H1 (cell line): ENCODE data around the gene CDH15. TPM values are rescaled to one million over a fixed set of nuclear protein-coding genes. Genes with fewer than 3 reads are reported as not detected.

Experiments used
- CTCF ChIA-PET: fragments of 300-600 bp; sonication (Branson Sonifier 250); formaldehyde crosslinking; loops from one replicate; lab custom pipeline; 2021; ENCODE audit not compliant: partially characterized antibody; lab: Charles Lee
- POLR2A ChIA-PET: fragments of 300-600 bp; sonication (Branson Sonifier 250); formaldehyde crosslinking; loops from one replicate; lab custom pipeline; 2021; ENCODE audit warnings: inconsistent platforms; ENCODE audit not compliant: partially characterized antibody; lab: Charles Lee
- DNase-seq, 2 experiments: peaks; one replicate each; pipeline versions ENCODE4 v3.0.0 to v3.0.0-alpha.2; 2010 to 2022; ENCODE audit warnings: low spot score in 2 of 2, low read depth in 1 of 2, mixed read lengths in 1 of 2
- FAIRE-seq: peaks from 2 replicates; lab custom pipeline; 2011; peaks lifted over from hg19 to GRCh38; lab: Jason Lieb, UNC
- H2AFZ ChIP-seq: 2 replicates; pipeline ENCODE4 v1.8.1; 2012; ENCODE audit warnings: low read length, inconsistent platforms
- H2AK5ac ChIP-seq: 2 replicates; pipeline ENCODE4 v1.6.1; 2013; ENCODE audit warnings: low read depth, low read length
- H2BK120ac ChIP-seq: replicated peaks from 2 replicates; pipeline ENCODE3; 2013; ENCODE audit warnings: low read depth, low read length, inconsistent platforms
- H2BK12ac ChIP-seq: 2 replicates; pipeline ENCODE4 v1.6.1; 2013; ENCODE audit warnings: low read depth, low read length
- H2BK15ac ChIP-seq: 2 replicates; pipeline ENCODE4 v1.6.1; 2013; ENCODE audit warnings: low read length
- H2BK20ac ChIP-seq: 2 replicates; pipeline ENCODE4 v1.6.1; 2013; ENCODE audit warnings: low read length
- H2BK5ac ChIP-seq: 2 replicates; pipeline ENCODE4 v1.6.1; 2013; ENCODE audit warnings: low read depth, low read length
- H3K14ac ChIP-seq: 2 replicates; pipeline ENCODE4 v1.6.1; 2013; ENCODE audit warnings: inconsistent platforms; ENCODE audit not compliant: insufficient read length
- H3K18ac ChIP-seq: 2 replicates; pipeline ENCODE4 v1.6.1; 2013; ENCODE audit warnings: low read length; ENCODE audit errors: extremely low read depth
- H3K23ac ChIP-seq: 2 replicates; pipeline ENCODE4 v1.6.1; 2013; ENCODE audit warnings: inconsistent platforms; ENCODE audit not compliant: insufficient read length
- H3K23me2 ChIP-seq: 2 replicates; pipeline ENCODE4 v1.6.1; 2013; ENCODE audit warnings: low read depth, low read length
- H3K27ac ChIP-seq: 2 replicates; pipeline ENCODE4 v1.6.1; 2011; ENCODE audit warnings: low read depth, low read length, inconsistent platforms
- H3K27me3 ChIP-seq, 4 experiments: replicated peaks in 1 of 4; 1 replicate in 1 of 4; 2 replicates in 3 of 4; pipeline versions ENCODE4 v1.6.1 to v1.8.1; 2011 to 2013; ENCODE audit warnings: low read length in 3 of 4, mild to moderate bottlenecking in 3 of 4, inconsistent platforms in 2 of 4, mixed read lengths in 2 of 4, moderate library complexity in 1 of 4; ENCODE audit not compliant: control insufficient read depth in 3 of 4, insufficient read depth in 3 of 4; ENCODE audit errors: extremely low read depth in 1 of 4
- H3K36me3 ChIP-seq, 4 experiments: 2 replicates each; pipeline versions ENCODE4 v1.6.1 to v1.8.1; 2011 to 2013; ENCODE audit warnings: mild to moderate bottlenecking in 4 of 4, low read length in 3 of 4, moderate library complexity in 2 of 4, control low read depth in 1 of 4, inconsistent platforms in 1 of 4; ENCODE audit not compliant: insufficient read depth in 4 of 4, control insufficient read depth in 2 of 4
- H3K4ac ChIP-seq: replicated peaks from 2 replicates; pipeline ENCODE3; 2013; ENCODE audit warnings: low read length, low read depth, mixed read lengths, inconsistent platforms; ENCODE audit not compliant: insufficient read length
- H3K4me1 ChIP-seq, 4 experiments: replicated peaks in 1 of 4; 1 replicate in 1 of 4; 2 replicates in 3 of 4; pipeline versions ENCODE4 v1.6.1 to v1.8.1; 2011 to 2013; ENCODE audit warnings: low read length in 3 of 4, inconsistent platforms in 2 of 4, mixed read lengths in 1 of 4; ENCODE audit not compliant: insufficient read depth in 4 of 4, control insufficient read depth in 3 of 4
- H3K4me2 ChIP-seq, 2 experiments: 2 replicates each; pipeline versions ENCODE4 v1.6.1 to v1.8.1; 2011 to 2013; ENCODE audit warnings: low read depth in 2 of 2, low read length in 2 of 2, control low read depth in 1 of 2, inconsistent platforms in 1 of 2, mild to moderate bottlenecking in 1 of 2; ENCODE audit not compliant: insufficient read depth in 1 of 2
- H3K4me3 ChIP-seq, 4 experiments: fragments of 200-600, 300-600 bp in 1 of 4; sonication (generic), shearing (Covaris generic), sonication (Bioruptor Twin) in 1 of 4; 2 replicates each; pipeline versions ENCODE4 v1.5.1 to v1.8.1; 2011 to 2016; ENCODE audit warnings: low read length in 4 of 4, low read depth in 3 of 4, control low read depth in 2 of 4, inconsistent platforms in 2 of 4, mild to moderate bottlenecking in 2 of 4, mixed read lengths in 1 of 4, moderate library complexity in 1 of 4; ENCODE audit not compliant: insufficient read depth in 2 of 4; ENCODE audit errors: extremely low read depth in 1 of 4
- H3K56ac ChIP-seq: replicated peaks from 2 replicates; pipeline ENCODE3; 2013; ENCODE audit warnings: low read depth, mild to moderate bottlenecking, mixed read lengths, low read length, inconsistent platforms; ENCODE audit not compliant: insufficient read length
- H3K79me1 ChIP-seq: 2 replicates; pipeline ENCODE4 v1.6.1; 2013; ENCODE audit warnings: low read depth, low read length, control low read depth
- H3K79me2 ChIP-seq, 2 experiments: 2 replicates each; pipeline versions ENCODE4 v1.6.1 to v1.8.1; 2012 to 2013; ENCODE audit warnings: low read length in 2 of 2, mild to moderate bottlenecking in 2 of 2, inconsistent platforms in 1 of 2; ENCODE audit not compliant: insufficient read depth in 2 of 2, control insufficient read depth in 1 of 2
- H3K9ac ChIP-seq, 4 experiments: replicated peaks in 1 of 4; 1 replicate in 1 of 4; 2 replicates in 3 of 4; pipeline versions ENCODE4 v1.6.1 to v1.8.1; 2011 to 2013; ENCODE audit warnings: low read depth in 3 of 4, low read length in 3 of 4, control low read depth in 2 of 4, mild to moderate bottlenecking in 2 of 4, moderate library complexity in 2 of 4, inconsistent platforms in 1 of 4; ENCODE audit errors: extremely low read depth in 1 of 4
- H3K9me3 ChIP-seq, 2 experiments: 2 replicates each; pipeline versions ENCODE4 v1.6.1 to v1.8.1; 2012 to 2013; ENCODE audit warnings: mild to moderate bottlenecking in 2 of 2, moderate library complexity in 2 of 2, control low read depth in 1 of 2, inconsistent platforms in 1 of 2, low read depth in 1 of 2, low read length in 1 of 2, mixed read lengths in 1 of 2; ENCODE audit not compliant: insufficient read depth in 2 of 2
- H4K20me1 ChIP-seq, 2 experiments: replicated peaks in 1 of 2; 2 replicates each; pipeline versions ENCODE3 to v1.8.1; 2011 to 2013; ENCODE audit warnings: inconsistent platforms in 2 of 2, low read length in 2 of 2, mild to moderate bottlenecking in 1 of 2; ENCODE audit not compliant: insufficient read depth in 2 of 2, control insufficient read depth in 1 of 2
- H4K5ac ChIP-seq: 2 replicates; pipeline ENCODE4 v1.6.1; 2013; ENCODE audit warnings: low read length, low read depth, mixed read lengths, inconsistent platforms; ENCODE audit not compliant: insufficient read length
- H4K8ac ChIP-seq: 2 replicates; pipeline ENCODE4 v1.8.0; 2013; ENCODE audit warnings: mild to moderate bottlenecking, moderate library complexity, low read length, inconsistent platforms; ENCODE audit not compliant: insufficient read depth; ENCODE audit errors: extremely low read depth
- H4K91ac ChIP-seq: replicated peaks from 2 replicates; pipeline ENCODE3; 2013; ENCODE audit warnings: low read length, mixed read lengths, inconsistent platforms; ENCODE audit not compliant: insufficient read length
- BRCA1 ChIP-seq: IDR thresholded peaks from 2 replicates; pipeline ENCODE4 v1.6.1; 2012; ENCODE audit warnings: low read depth, low read length, improper control_type of control experiment
- EZH2 ChIP-seq: fragments of 200-600 bp; sonication (generic); IDR thresholded peaks from 2 replicates; pipeline ENCODE4 v1.7.1; 2012; ENCODE audit warnings: low read depth, mild to moderate bottlenecking, moderate library complexity, low read length, inconsistent platforms; ENCODE audit not compliant: severe bottlenecking
- RAD21 ChIP-seq, 2 experiments: IDR thresholded peaks in 1 of 2; conservative IDR thresholded peaks in 1 of 2; 2 replicates each; pipeline ENCODE4 v1.6.1; 2011; ENCODE audit warnings: low read depth in 2 of 2, low read length in 2 of 2, improper control_type of control experiment in 1 of 2, inconsistent platforms in 1 of 2, mild to moderate bottlenecking in 1 of 2, moderate library complexity in 1 of 2
- RFX5 ChIP-seq: IDR thresholded peaks from 2 replicates; pipeline ENCODE4 v1.6.1; 2011; ENCODE audit warnings: low read depth, low read length, improper control_type of control experiment, borderline replicate concordance
- TAF1 ChIP-seq: IDR thresholded peaks from 2 replicates; pipeline ENCODE4 v1.6.1; 2011; ENCODE audit warnings: mild to moderate bottlenecking, low read depth, low read length
- ZNF274 ChIP-seq: IDR thresholded peaks from 2 replicates; pipeline ENCODE4 v1.7.0; 2012; ENCODE audit warnings: low read length, borderline replicate concordance; ENCODE audit errors: extremely low read depth
- WGBS, 2 experiments: shearing (Covaris generic) in 1 of 2; methylation state at CpG; one replicate each; pipeline versions ENCODE4 v1.1.6 to v1.1.7; 2013 to 2015; ENCODE audit warnings: low lambda C conversion rate in 2 of 2, mixed read lengths in 2 of 2, inconsistent platforms in 1 of 2, low coverage in 1 of 2, missing lambda C conversion rate in 1 of 2; ENCODE audit not compliant: insufficient replicate concordance in 2 of 2, insufficient coverage in 1 of 2, insufficient read length in 1 of 2; ENCODE audit errors: extremely low coverage in 1 of 2, missing lambda C conversion rate in 1 of 2; 5-methylcytosine and 5-hydroxymethylcytosine counted together
- polyA plus RNA-seq, 7 experiments: library from polyadenylated mRNA; depleted of rRNA in 3 of 7; stranded (reverse) in 5 of 7; unstranded in 2 of 7; fragments of >200 nt in 5 of 7; fragments of 200-250 nt in 2 of 7; gene quantifications; 1 replicate in 5 of 7; 2 replicates in 1 of 7; 4 replicates in 1 of 7; pipeline versions ENCODE4 v1.2.1 to v1.2.3, GENCODE V29; 2011 to 2013; ENCODE audit warnings: missing spikeins in 2 of 7, mixed read lengths in 2 of 7
- total RNA-seq: library from RNA; stranded (reverse); fragmentation: NEBNext Ultra II Directional; extraction: Animal tissue kit (Norgen Biotek cat#: 25700); gene quantifications from 2 replicates; pipeline ENCODE4 v1.2.1, GENCODE V29; 2021

The CDH15 gene
- total and polyA plus RNA-seq, 2 of the 8 experiments (the other 6 are each of a cell fraction or from before 2014, with no cell fraction given): 0.50 to 0.82 TPM

DNA sequence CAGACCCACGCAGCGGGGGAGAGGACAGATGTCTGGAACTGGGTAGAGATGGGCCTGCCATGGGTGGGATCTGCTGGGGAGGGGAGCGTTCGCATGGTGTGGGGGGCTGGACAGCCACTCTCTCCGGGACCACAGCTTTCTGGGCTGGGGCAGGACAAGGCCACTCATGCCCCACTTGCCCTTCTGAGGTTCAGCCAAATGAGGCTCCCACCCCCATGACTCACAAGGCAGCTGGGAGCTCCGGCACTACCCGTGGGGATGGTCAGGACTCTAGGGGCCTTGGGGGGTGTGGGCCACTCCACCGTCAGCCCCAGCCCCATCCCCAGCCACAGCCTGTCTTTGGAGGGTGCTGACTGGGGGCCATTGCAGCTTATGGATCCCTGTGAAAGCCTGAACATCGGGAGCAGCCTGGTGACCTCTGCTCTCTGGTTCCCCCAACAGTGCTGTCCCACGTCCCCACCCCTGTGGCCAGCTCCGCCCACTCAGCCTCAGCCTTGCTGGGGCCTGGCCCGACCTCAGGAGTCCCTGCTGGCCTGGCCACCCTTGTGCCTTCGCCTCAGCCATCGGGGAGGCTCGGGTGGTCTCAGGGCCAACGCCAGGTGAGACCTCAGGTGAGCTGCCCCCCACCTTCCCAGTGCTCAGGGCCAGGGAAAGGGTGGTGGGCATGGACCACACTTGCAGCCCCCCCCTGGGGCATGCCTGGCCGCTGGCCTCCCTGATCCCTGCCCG, 4.7 kb upstream of the CDH15 start:
- peak overlapping the region; percentile 83; the same call in 1 of the 2 replicates for H2BK15ac ChIP-seq
- peaks cover 5% of the 10 kb centered on the region for H3K23me2 ChIP-seq
- peak overlapping the region; percentile 95 for H2BK120ac ChIP-seq
- peak overlapping the region; percentile 83 for H4K5ac ChIP-seq
- H2AK5ac ChIP-seq: no peak overlapping the region
- peaks cover 0 to 6% (median 2%) of the 10 kb centered on the region in 4 experiments; a peak in 3 of 7 replicates for H3K27me3 ChIP-seq
- no peaks in the 10 kb centered on the region for H3K9me3 ChIP-seq
- no peaks in the 10 kb centered on the region for H3K79me1 ChIP-seq
- H2BK12ac ChIP-seq: peak overlapping the region; percentile 97
- DNase-seq (no peak), FAIRE-seq (no peak)
- peak overlapping the region in 1 of 4 experiments; percentile 13; a peak in 1 of 8 replicates for H3K4me3 ChIP-seq
- peak overlapping the region; percentile 90 for H4K8ac ChIP-seq
- H3K4me2 ChIP-seq: peak overlapping the region in 1 of 2 experiments; percentile 51; a peak in 3 of 4 replicates
- peak overlapping the region; percentile 90; the same call in 1 of the 2 replicates for H2BK5ac ChIP-seq
- TF ChIP-seq RAD21 (IDR thresholded peaks at IDR 0.05 in 1 of 2, conservative IDR thresholded peaks at IDR 0.05 in 1 of 2; ENCODE audit: low read depth in 2 of 2, low read length in 2 of 2) (no peak), ZNF274 (no peak), RFX5 (no peak), BRCA1 (no peak), TAF1 (no peak), EZH2 (no peak)
- H2BK20ac ChIP-seq: no peak overlapping the region
- H3K9ac ChIP-seq: 0 out of 7 replicates have a peak overlapping the region, but pooled peaks of 1 of the 4 experiments have one; percentile 18
- H3K27ac ChIP-seq: peak overlapping the region; percentile 19; the same call in 1 of the 2 replicates
- H3K4me1 ChIP-seq: peaks cover 0 to 19% (median 13%) of the 10 kb centered on the region in 4 experiments; a peak in 6 of 7 replicates
- H3K79me2 ChIP-seq: no peaks in the 10 kb centered on the region
- peak overlapping the region; percentile 30 for H3K56ac ChIP-seq
- 84% methylated on average over 15 of the region's 18 CpGs; no CpG with 5 or more reads in 1 of the 2 experiments for WGBS, 2 experiments
- H3K36me3 ChIP-seq: no peaks in the 10 kb centered on the region
- ChIA-PET CTCF (interaction anchor here (0.6 to 2.2 kb wide), 54 partner anchors 11 to 495 kb away, joined by 3 to 14 read pairs (median 4); partner anchors contain the start of genes ACSF3, CDT1, PABPN1L and ZNF778), POLR2A (interaction anchor here (0.5 to 1.8 kb wide), 4 partner anchors 12 to 577 kb away, joined by 3 to 7 read pairs (median 4); no protein-coding TSS in a partner anchor)
- peak overlapping the region; percentile 44 for H3K4ac ChIP-seq
- peak overlapping the region; percentile 98 for H4K91ac ChIP-seq
- peak overlapping the region; percentile 24; the same call in 1 of the 2 replicates for H2AFZ ChIP-seq
- peaks cover 0 to 3% of the 10 kb centered on the region in 2 experiments for H4K20me1 ChIP-seq
- H3K18ac ChIP-seq: peak overlapping the region; percentile 81
- no peak overlapping the region for H3K14ac ChIP-seq
- H3K23ac ChIP-seq: no peak overlapping the region
